Large intestine (tissue), 3 donors: ENCODE measurements around the gene FCSK. TPM values are rescaled to one million over a fixed set of nuclear protein-coding genes. Genes with fewer than 3 reads are reported as not detected.

ENCODE experiments used
- DNase-seq, 2 donors: peaks; one replicate each; pipeline versions ENCODE4 v3.0.0 to v3.0.0-alpha.2; 2013
- H3K27ac ChIP-seq: one replicate; pipeline ENCODE4 v1.5.1; 2013; ENCODE audit warnings: low read length
- H3K27me3 ChIP-seq: 2 replicates; pipeline ENCODE4 v1.6.1; 2013; ENCODE audit warnings: low read length; ENCODE audit not compliant: control insufficient read depth, insufficient read depth
- H3K36me3 ChIP-seq: 2 replicates; pipeline ENCODE4 v1.6.1; 2013; ENCODE audit warnings: low read length; ENCODE audit not compliant: control insufficient read depth, insufficient read depth
- H3K4me1 ChIP-seq: one replicate; pipeline ENCODE4 v1.6.1; 2013; ENCODE audit warnings: low read length; ENCODE audit not compliant: control insufficient read depth, insufficient read depth
- H3K4me3 ChIP-seq: one replicate; pipeline ENCODE4 v1.5.1; 2013; ENCODE audit warnings: low read length
- H3K9me3 ChIP-seq: one replicate; pipeline ENCODE4 v1.6.1; 2013; ENCODE audit warnings: mild to moderate bottlenecking, low read depth, low read length, moderate library complexity; ENCODE audit not compliant: control insufficient read depth
- WGBS: methylation state at CpG from one replicate; pipeline ENCODE4 v1.1.5; 2013; ENCODE audit warnings: low lambda C conversion rate; ENCODE audit not compliant: insufficient coverage; 5-methylcytosine and 5-hydroxymethylcytosine counted together
- polyA plus RNA-seq: library from polyadenylated mRNA; unstranded; fragments of 120-200 nt; gene quantifications from one replicate; pipeline ENCODE4 v1.2.1, GENCODE V29; 2013

Gene FCSK
- polyA plus RNA-seq, 1 donor = 38.0 TPM

- WGBS = 80% methylated on average over 1 of the region's 6 CpGs
- H3K4me3 ChIP-seq = no peak overlapping the region
- H3K4me1 ChIP-seq = peaks cover 15% of the 10 kb centered on the region
- peaks cover 38% of the 10 kb centered on the region for H3K36me3 ChIP-seq
- no peaks in the 10 kb centered on the region for H3K9me3 ChIP-seq
- no peak overlapping the region for H3K27ac ChIP-seq
- no peaks in the 10 kb centered on the region for H3K27me3 ChIP-seq
- DNase-seq = no peak
These were observed 72.0 kb downstream of the FCSK start for GRCh38 chr16:70526403-70526802.

- Histone ChIP-seq H3K4me3 (no peak overlapping the region), H3K27me3 (no peaks in the 10 kb centered on the region), H3K4me1 (peaks cover 15% of the 10 kb centered on the region), H3K36me3 (peaks cover 47% of the 10 kb centered on the region), H3K27ac (no peak overlapping the region), H3K9me3 (no peaks in the 10 kb centered on the region)
- 100% methylated on average over 1 of the region's 8 CpGs for WGBS
- DNase-seq = no peak
These were observed 73.1 kb downstream of the FCSK start for GRCh38 chr16:70527315-70527996.

GRCh38 chr16:70529051-70529777 lies 74.8 kb downstream of the FCSK start:
- 50% methylated on average over 1 of the region's 8 CpGs for WGBS
- no peaks in the 10 kb centered on the region for H3K27me3 ChIP-seq
- no peaks in the 10 kb centered on the region for H3K9me3 ChIP-seq
- no peak overlapping the region for H3K4me3 ChIP-seq
- peaks cover 15% of the 10 kb centered on the region for H3K4me1 ChIP-seq
- H3K27ac ChIP-seq = no peak overlapping the region
- peaks cover 65% of the 10 kb centered on the region for H3K36me3 ChIP-seq
- no peak for DNase-seq

Other genes starting within 250 kb of the FCSK start
- gene EXOSC6, start 202.7 kb upstream of the FCSK start, polyA plus RNA-seq = 15.1 TPM
- gene AARS1, start 165.1 kb upstream of the FCSK start, polyA plus RNA-seq = 53.0 TPM
- gene DDX19B, start 155.4 kb upstream of the FCSK start, polyA plus RNA-seq = 28.5 TPM
- gene DDX19A, start 107.7 kb upstream of the FCSK start, polyA plus RNA-seq = 31.6 TPM
- gene ST3GAL2, start 15.5 kb upstream of the FCSK start, polyA plus RNA-seq = 19.7 TPM
- gene COG4, start 69.0 kb downstream of the FCSK start, polyA plus RNA-seq = 59.6 TPM
- gene SF3B3, start 69.2 kb downstream of the FCSK start, polyA plus RNA-seq = 202 TPM
- gene IL34, start 192.0 kb downstream of the FCSK start, polyA plus RNA-seq = 16.9 TPM
- gene MTSS2, start 231.5 kb downstream of the FCSK start, polyA plus RNA-seq = 27.1 TPM